Amniotic stem cell (primary cell): ENCODE data around the gene PARG.
"Not testable (repeated sequence)": the region's sequence is repeated elsewhere in the genome, so short reads cannot be mapped to it uniquely, and the experiment has no call there.

Experiments used
- DNase-seq: peaks from one replicate; lab custom pipeline; 2025; lab: John Stamatoyannopoulos, UW

The PARG gene

GRCh38 chr10:49900406-49900805 is 41.4 kb downstream of the PARG start:
- not testable (repeated sequence) for DNase-seq

- DNase-seq, result not testable (repeated sequence)
Observed at GRCh38 chr10:49899999-49900398, 41.8 kb downstream of the PARG start.

GRCh38 chr10:49890025-49890424 is 51.8 kb downstream of the PARG start:
- DNase-seq, result not testable (repeated sequence)

- not testable (repeated sequence) for DNase-seq
Observed at GRCh38 chr10:49884739-49885331, 57.0 kb downstream of the PARG start.

GRCh38 chr10:49883852-49884251 is 58.0 kb downstream of the PARG start:
- not testable (repeated sequence) for DNase-seq

GRCh38 chr10:49882327-49882726 is 59.5 kb downstream of the PARG start:
- not testable (repeated sequence) for DNase-seq

- DNase-seq, result not testable (repeated sequence)
Observed at GRCh38 chr10:49872740-49873139, 69.1 kb downstream of the PARG start.

GRCh38 chr10:49871462-49871861 is 70.4 kb downstream of the PARG start:
- DNase-seq, result not testable (repeated sequence)

GRCh38 chr10:49859933-49860332 is 81.9 kb downstream of the PARG start:
- not testable (repeated sequence) for DNase-seq

- not testable (repeated sequence) for DNase-seq
Observed at GRCh38 chr10:49858697-49859382, 83.0 kb downstream of the PARG start.

- DNase-seq, result not testable (repeated sequence)
Observed at GRCh38 chr10:49849520-49849919, 92.3 kb downstream of the PARG start.

- no peak for DNase-seq
Observed at GRCh38 chr10:49844775-49845595, 96.8 kb downstream of the PARG start.

GRCh38 chr10:49842333-49842628 is 99.5 kb downstream of the PARG start:
- DNase-seq, result not testable (repeated sequence)

GRCh38 chr10:49841615-49842332 is 100.1 kb downstream of the PARG start:
- DNase-seq, result no peak

- DNase-seq, result no peak
Observed at GRCh38 chr10:49837685-49838084, 104.1 kb downstream of the PARG start.

- DNase-seq, result no peak
Observed at GRCh38 chr10:49837051-49837478, 104.8 kb downstream of the PARG start.

GRCh38 chr10:49834976-49835375 is 106.9 kb downstream of the PARG start:
- no peak for DNase-seq

- no peak for DNase-seq
Observed at GRCh38 chr10:49834201-49834600, 107.6 kb downstream of the PARG start.

GRCh38 chr10:49833168-49833567 is 108.7 kb downstream of the PARG start:
- no peak for DNase-seq

- DNase-seq, result no peak
Observed at GRCh38 chr10:49831352-49832035, 110.3 kb downstream of the PARG start.

- no peak for DNase-seq
Observed at GRCh38 chr10:49830846-49831245, 111.0 kb downstream of the PARG start.

GRCh38 chr10:49830016-49830415 is 111.8 kb downstream of the PARG start:
- no peak for DNase-seq
